Endodermal cell (in vitro differentiated cells): ENCODE data around the gene CYTH3. TPM values are rescaled to one million over a fixed set of nuclear protein-coding genes. Genes with fewer than 3 reads are reported as not detected.

Source experiments
- DNase-seq: peaks from one replicate; pipeline ENCODE4 v3.0.0-alpha.2; 2017
- H3K27ac ChIP-seq: 2 replicates; pipeline ENCODE4 v1.5.1; 2013; ENCODE audit warnings: mild to moderate bottlenecking, low read depth, low read length, moderate library complexity
- H3K27me3 ChIP-seq: 2 replicates; pipeline ENCODE4 v1.6.1; 2013; ENCODE audit warnings: mild to moderate bottlenecking, low read length, moderate library complexity; ENCODE audit not compliant: insufficient read depth, control insufficient read depth, poor library complexity, severe bottlenecking
- H3K36me3 ChIP-seq: 2 replicates; pipeline ENCODE4 v1.7.0; 2013; ENCODE audit warnings: mild to moderate bottlenecking, low read length, moderate library complexity; ENCODE audit not compliant: control insufficient read depth, insufficient read depth
- H3K4me1 ChIP-seq: one replicate; pipeline ENCODE4 v1.7.0; 2013; ENCODE audit warnings: low read length; ENCODE audit not compliant: control insufficient read depth, insufficient read depth
- H3K4me3 ChIP-seq: 2 replicates; pipeline ENCODE4 v1.5.1; 2013; ENCODE audit warnings: mild to moderate bottlenecking, low read length, moderate library complexity
- H3K9ac ChIP-seq: 2 replicates; pipeline ENCODE4 v1.6.1; 2013; ENCODE audit warnings: mild to moderate bottlenecking, low read length, moderate library complexity; ENCODE audit not compliant: poor library complexity, severe bottlenecking; ENCODE audit errors: extremely low read depth
- H3K9me3 ChIP-seq: 2 replicates; pipeline ENCODE4 v1.6.1; 2013; ENCODE audit warnings: mild to moderate bottlenecking, low read length, moderate library complexity; ENCODE audit not compliant: control insufficient read depth
- H3K27ac Mint-ChIP-seq: 2 replicates; pipeline ENCODE4 v1.8.0; 2020; ENCODE audit warnings: mixed read lengths
- H3K27me3 Mint-ChIP-seq: 2 replicates; pipeline ENCODE4 v1.8.0; 2021; ENCODE audit warnings: mild to moderate bottlenecking, mixed read lengths; ENCODE audit not compliant: insufficient read depth
- H3K36me3 Mint-ChIP-seq: 2 replicates; pipeline ENCODE4 v1.8.0; 2020; ENCODE audit warnings: low read depth, mixed read lengths
- H3K4me1 Mint-ChIP-seq: 2 replicates; pipeline ENCODE4 v1.8.0; 2020; ENCODE audit warnings: mixed read lengths
- H3K4me3 Mint-ChIP-seq: 2 replicates; pipeline ENCODE4 v1.8.0; 2020; ENCODE audit warnings: mild to moderate bottlenecking, moderate library complexity, mixed read lengths
- H3K9me3 Mint-ChIP-seq: 2 replicates; pipeline ENCODE4 v1.8.0; 2020; ENCODE audit warnings: mild to moderate bottlenecking, mixed read lengths
- CTCF ChIP-seq: fragments of 200-600 bp; sonication (generic); conservative IDR thresholded peaks from 2 replicates; pipeline ENCODE4 v1.5.0; 2021; ENCODE audit warnings: antibody characterized with exemption, mild to moderate bottlenecking
- WGBS, 2 experiments: methylation state at CpG; one replicate each; pipeline versions ENCODE4 v1.1.5 to v1.1.7; 2013; ENCODE audit warnings: missing lambda C conversion rate in 2 of 2, mixed read lengths in 1 of 2; ENCODE audit not compliant: insufficient coverage in 1 of 2, insufficient read length in 1 of 2; 5-methylcytosine and 5-hydroxymethylcytosine counted together
- total RNA-seq, 2 donors: library from RNA; stranded (reverse); fragmentation: NEBNext Ultra II Directional in 1 of 2; extraction: Animal tissue kit (Norgen Biotek cat#: 25700) in 1 of 2; gene quantifications; 2 replicates in 1 of 2; 3 replicates in 1 of 2; pipeline ENCODE4 v1.2.1, GENCODE V29; 2021

CYTH3 gene
- total RNA-seq, 2 donors from 2014 or later: 10.6 to 10.8 TPM

GRCh38 chr7:6221340-6222319 lies 50.8 kb downstream of the CYTH3 start:
- Histone ChIP-seq H3K36me3 (no peaks in the 10 kb centered on the region), H3K27me3 (no peaks in the 10 kb centered on the region)
- no peaks in the 10 kb centered on the region for H3K27me3 Mint-ChIP-seq

GRCh38 chr7:6218329-6218728 lies 54.1 kb downstream of the CYTH3 start:
- H3K4me1 Mint-ChIP-seq: peaks cover 5% of the 10 kb centered on the region
- DNase-seq: no peak
- 91 to 94% methylated on average over 2 to 3 of the region's 3 CpGs for WGBS, 2 experiments

More at GRCh38 chr7:6221340-6222319, 50.8 kb downstream of the CYTH3 start:
- Histone ChIP-seq H3K9ac (no peak overlapping the region), H3K4me3 (no peak overlapping the region), H3K4me1 (no peaks in the 10 kb centered on the region), H3K9me3 (peaks cover 15% of the 10 kb centered on the region), H3K27ac (no peak overlapping the region)
- DNase-seq: no peak
- TF ChIP-seq CTCF: no peak
- H3K27ac Mint-ChIP-seq: no peak overlapping the region
- peaks cover 37% of the 10 kb centered on the region for H3K9me3 Mint-ChIP-seq
- peaks cover 7% of the 10 kb centered on the region for H3K36me3 Mint-ChIP-seq
- no peak overlapping the region for H3K4me3 Mint-ChIP-seq
- H3K4me1 Mint-ChIP-seq: no peaks in the 10 kb centered on the region
- WGBS, 2 experiments: 92 to 95% methylated on average over 6 to 8 of the region's 9 CpGs

GRCh38 chr7:6212008-6212407 lies 60.4 kb downstream of the CYTH3 start:
- H3K4me3 Mint-ChIP-seq: no peak overlapping the region
- no peaks in the 10 kb centered on the region for H3K27me3 Mint-ChIP-seq
- peak overlapping the region; percentile 9 for H3K27ac Mint-ChIP-seq
- Histone ChIP-seq H3K4me3 (no peak overlapping the region), H3K9me3 (peaks cover 6% of the 10 kb centered on the region), H3K4me1 (no peaks in the 10 kb centered on the region), H3K9ac (no peak overlapping the region), H3K27ac (no peak overlapping the region), H3K36me3 (no peaks in the 10 kb centered on the region), H3K27me3 (no peaks in the 10 kb centered on the region)
- TF ChIP-seq CTCF: no peak
- H3K9me3 Mint-ChIP-seq: peaks cover 8% of the 10 kb centered on the region
- 91 to 100% methylated on average over 2 to 3 of the region's 3 CpGs for WGBS, 2 experiments
- no peak for DNase-seq
- H3K36me3 Mint-ChIP-seq: no peaks in the 10 kb centered on the region
- peaks cover 5% of the 10 kb centered on the region for H3K4me1 Mint-ChIP-seq

More at GRCh38 chr7:6218329-6218728, 54.1 kb downstream of the CYTH3 start:
- H3K9me3 ChIP-seq: peaks cover 21% of the 10 kb centered on the region
- no peak overlapping the region for H3K9ac ChIP-seq
- no peaks in the 10 kb centered on the region for H3K27me3 Mint-ChIP-seq
- peaks cover 7% of the 10 kb centered on the region for H3K36me3 Mint-ChIP-seq
- peaks cover 36% of the 10 kb centered on the region for H3K9me3 Mint-ChIP-seq
- no peaks in the 10 kb centered on the region for H3K4me1 ChIP-seq
- no peak overlapping the region for H3K4me3 ChIP-seq
- H3K27ac Mint-ChIP-seq: no peak overlapping the region
- no peak overlapping the region for H3K27ac ChIP-seq
- TF ChIP-seq CTCF: no peak
- H3K36me3 ChIP-seq: no peaks in the 10 kb centered on the region
- no peak overlapping the region for H3K4me3 Mint-ChIP-seq
- H3K27me3 ChIP-seq: no peaks in the 10 kb centered on the region
